ENCODE data around the gene PARL.
A peak's percentile ranks its signal among the peaks of the same experiment; 100 is the strongest.

PARL gene

GRCh38 chr3:183817639-183818038 lies 67.0 kb downstream of the PARL start:
- no peak for DNase-seq (ENCODE audit: low read depth)

- peak; percentile 19 for DNase-seq (ENCODE audit: low read depth)
Measured at GRCh38 chr3:183816681-183817510, 67.8 kb downstream of the PARL start.

GRCh38 chr3:183815951-183816475 lies 68.7 kb downstream of the PARL start:
- DNase-seq (ENCODE audit: low read depth): no peak

GRCh38 chr3:183815563-183815940 lies 69.1 kb downstream of the PARL start:
- no peak for DNase-seq (ENCODE audit: low read depth)

GRCh38 chr3:183814240-183814639 lies 70.4 kb downstream of the PARL start:
- DNase-seq (ENCODE audit: low read depth): no peak

- DNase-seq (ENCODE audit: low read depth): no peak
Measured at GRCh38 chr3:183812761-183813445, 71.8 kb downstream of the PARL start.

GRCh38 chr3:183811638-183812037 lies 73.0 kb downstream of the PARL start:
- DNase-seq (ENCODE audit: low read depth): no peak

- DNase-seq (ENCODE audit: low read depth): no peak
Measured at GRCh38 chr3:183810643-183811594, 73.8 kb downstream of the PARL start.

GRCh38 chr3:183809270-183809669 lies 75.4 kb downstream of the PARL start:
- no peak for DNase-seq (ENCODE audit: low read depth)

GRCh38 chr3:183808355-183808754 lies 76.3 kb downstream of the PARL start:
- DNase-seq (ENCODE audit: low read depth): no peak

- DNase-seq (ENCODE audit: low read depth): no peak
Measured at GRCh38 chr3:183807881-183808280, 76.8 kb downstream of the PARL start.

GRCh38 chr3:183807209-183807728 lies 77.4 kb downstream of the PARL start:
- no peak for DNase-seq (ENCODE audit: low read depth)

GRCh38 chr3:183802989-183803388 lies 81.7 kb downstream of the PARL start:
- DNase-seq (ENCODE audit: low read depth): no peak

- no peak for DNase-seq (ENCODE audit: low read depth)
Measured at GRCh38 chr3:183801601-183802000, 83.1 kb downstream of the PARL start.

GRCh38 chr3:183800243-183800863 lies 84.3 kb downstream of the PARL start:
- DNase-seq (ENCODE audit: low read depth): no peak

- no peak for DNase-seq (ENCODE audit: low read depth)
Measured at GRCh38 chr3:183799461-183799860, 85.2 kb downstream of the PARL start.

GRCh38 chr3:183797996-183798395 lies 86.7 kb downstream of the PARL start:
- DNase-seq (ENCODE audit: low read depth): no peak

GRCh38 chr3:183796372-183796771 lies 88.3 kb downstream of the PARL start:
- no peak for DNase-seq (ENCODE audit: low read depth)

GRCh38 chr3:183794452-183794851 lies 90.2 kb downstream of the PARL start:
- no peak for DNase-seq (ENCODE audit: low read depth)

- DNase-seq (ENCODE audit: low read depth): no peak
Measured at GRCh38 chr3:183792976-183793375, 91.7 kb downstream of the PARL start.

GRCh38 chr3:183790700-183791099 lies 94.0 kb downstream of the PARL start:
- no peak for DNase-seq (ENCODE audit: low read depth)

Data from EH (cell line).